HG02870 (cell line): Measurements from ENCODE around the gene GSTP1.
"Not testable (repeated sequence)": the region's sequence is repeated elsewhere in the genome, so short reads cannot be mapped to it uniquely, and the experiment has no call there.

Source experiments
- ATAC-seq: cut with Tn5 transposase; IDR thresholded peaks from one replicate; pipeline ENCODE4 v1.9.1; 2021; ENCODE audit warnings: mild to moderate bottlenecking, moderate library complexity; ENCODE audit not compliant: unreplicated experiment

GSTP1 gene

DNA sequence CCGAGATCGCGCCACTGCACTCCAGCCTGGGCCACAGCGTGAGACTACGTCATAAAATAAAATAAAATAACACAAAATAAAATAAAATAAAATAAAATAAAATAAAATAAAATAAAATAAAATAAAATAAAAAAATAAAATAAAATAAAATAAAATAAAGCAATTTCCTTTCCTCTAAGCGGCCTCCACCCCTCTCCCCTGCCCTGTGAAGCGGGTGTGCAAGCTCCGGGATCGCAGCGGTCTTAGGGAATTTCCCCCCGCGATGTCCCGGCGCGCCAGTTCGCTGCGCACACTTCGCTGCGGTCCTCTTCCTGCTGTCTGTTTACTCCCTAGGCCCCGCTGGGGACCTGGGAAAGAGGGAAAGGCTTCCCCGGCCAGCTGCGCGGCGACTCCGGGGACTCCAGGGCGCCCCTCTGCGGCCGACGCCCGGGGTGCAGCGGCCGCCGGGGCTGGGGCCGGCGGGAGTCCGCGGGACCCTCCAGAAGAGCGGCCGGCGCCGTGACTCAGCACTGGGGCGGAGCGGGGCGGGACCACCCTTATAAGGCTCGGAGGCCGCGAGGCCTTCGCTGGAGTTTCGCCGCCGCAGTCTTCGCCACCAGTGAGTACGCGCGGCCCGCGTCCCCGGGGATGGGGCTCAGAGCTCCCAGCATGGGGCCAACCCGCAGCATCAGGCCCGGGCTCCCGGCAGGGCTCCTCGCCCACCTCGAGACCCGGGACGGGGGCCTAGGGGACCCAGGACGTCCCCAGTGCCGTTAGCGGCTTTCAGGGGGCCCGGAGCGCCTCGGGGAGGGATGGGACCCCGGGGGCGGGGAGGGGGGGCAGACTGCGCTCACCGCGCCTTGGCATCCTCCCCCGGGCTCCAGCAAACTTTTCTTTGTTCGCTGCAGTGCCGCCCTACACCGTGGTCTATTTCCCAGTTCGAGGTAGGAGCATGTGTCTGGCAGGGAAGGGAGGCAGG lies at the start of gene GSTP1:
Gene GSTP1, plus strand, starts transcription at position 566 of the 958 bp plus-strand sequence. Its CDS starts 32 bp downstream, at position 598.
- ATAC-seq: peak; percentile 52

DNA sequence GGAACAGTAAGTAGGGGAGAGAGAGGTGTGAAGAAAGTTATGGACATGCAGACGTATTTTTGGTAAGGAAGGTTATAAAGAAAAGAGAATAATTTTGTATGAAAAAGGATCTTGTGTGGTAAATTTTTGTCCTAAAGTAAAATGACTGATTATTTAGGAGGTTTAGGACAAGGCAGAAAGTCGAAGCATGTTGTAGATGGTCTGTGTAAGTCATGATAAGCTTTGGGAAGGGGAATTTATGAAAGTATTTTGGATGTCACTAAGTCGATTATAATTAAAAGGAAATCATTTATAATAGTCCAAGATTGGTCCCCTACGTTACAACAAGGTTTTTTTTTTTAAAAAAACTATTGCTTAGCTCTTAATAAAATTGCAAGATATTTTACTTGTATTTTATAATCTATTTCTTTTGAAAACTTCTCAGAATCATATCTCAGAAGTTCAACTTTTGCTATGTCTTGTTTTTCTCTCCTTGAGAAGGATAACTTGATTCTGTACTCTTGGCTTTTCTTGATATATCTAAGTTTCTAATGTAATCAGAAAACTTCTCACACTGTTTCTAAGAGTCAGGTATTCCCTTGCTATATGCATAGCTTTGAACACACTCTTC lies 49.4 kb upstream of the GSTP1 start:
- ATAC-seq: no peak

DNA sequence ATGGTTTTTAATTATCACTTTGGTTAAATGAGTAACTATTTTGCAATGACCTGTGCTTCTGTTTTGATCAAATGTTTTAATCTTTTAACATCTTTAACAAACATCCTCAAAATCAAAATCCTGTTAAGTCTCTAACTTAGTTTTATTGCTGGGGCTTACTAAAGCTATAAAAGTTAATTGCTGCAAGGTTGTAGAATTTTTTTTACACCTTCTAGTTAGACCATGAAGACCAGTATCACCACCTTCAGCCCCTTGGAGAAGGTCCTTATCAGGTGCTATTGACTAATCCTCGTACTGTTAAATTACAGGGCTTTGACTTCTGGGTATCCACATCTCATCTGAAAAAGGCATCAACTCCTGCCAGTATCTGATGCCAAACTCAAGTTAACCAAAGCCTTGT lies 48.1 kb upstream of the GSTP1 start:
- no peak for ATAC-seq

DNA sequence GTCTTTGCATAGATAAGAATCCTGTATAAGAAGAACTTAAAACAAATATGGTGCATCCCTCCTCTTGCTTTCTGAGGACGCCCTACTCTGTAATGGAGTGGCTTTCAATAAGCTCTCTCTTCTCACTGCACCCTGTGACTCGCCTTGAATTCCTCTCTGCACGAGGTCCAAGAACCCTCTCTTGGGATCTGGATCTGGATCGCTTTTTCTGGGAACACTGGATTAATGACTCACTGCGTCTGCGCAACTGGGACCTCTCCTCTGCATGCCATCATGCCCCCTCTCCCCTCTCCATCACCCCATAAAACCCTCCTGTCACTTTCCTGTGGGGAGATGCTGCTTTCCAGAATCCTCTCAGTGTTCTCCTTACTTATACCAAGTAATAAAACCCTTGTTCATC lies 45.3 kb upstream of the GSTP1 start:
- ATAC-seq: no peak

DNA sequence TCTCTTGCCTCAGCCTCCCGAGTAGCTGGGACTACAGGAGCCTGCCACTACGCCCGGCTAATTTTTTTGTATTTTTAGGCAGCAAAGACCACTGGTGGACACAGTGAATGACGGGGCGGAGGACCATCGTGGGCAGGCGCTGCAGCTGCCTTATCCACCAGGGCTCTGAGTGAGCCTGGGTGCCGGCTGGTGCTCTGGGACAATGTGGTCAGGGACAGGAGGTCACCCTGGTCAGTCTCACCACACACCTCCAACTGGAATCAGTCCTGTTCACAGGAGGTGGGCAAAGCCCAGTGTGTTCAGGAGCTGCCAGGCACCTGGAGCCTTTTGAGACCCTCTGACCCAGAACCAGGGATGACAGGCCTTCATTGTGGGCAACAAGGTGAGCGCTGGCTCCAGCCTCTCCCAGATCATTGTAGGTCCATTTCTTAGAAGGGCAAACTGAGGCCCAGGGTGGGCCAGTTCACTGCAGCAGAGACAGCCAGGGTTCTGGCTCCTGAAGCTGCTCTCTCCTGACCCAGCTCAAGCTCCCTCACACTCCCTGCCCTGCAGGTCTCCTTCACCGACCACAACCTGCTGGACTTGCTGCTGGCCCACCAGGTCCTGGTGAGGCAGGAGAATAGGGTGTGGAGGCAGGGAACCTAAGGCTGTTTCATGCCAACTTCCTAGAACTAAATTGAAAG lies 44.6 kb upstream of the GSTP1 start:
- no peak for ATAC-seq

DNA sequence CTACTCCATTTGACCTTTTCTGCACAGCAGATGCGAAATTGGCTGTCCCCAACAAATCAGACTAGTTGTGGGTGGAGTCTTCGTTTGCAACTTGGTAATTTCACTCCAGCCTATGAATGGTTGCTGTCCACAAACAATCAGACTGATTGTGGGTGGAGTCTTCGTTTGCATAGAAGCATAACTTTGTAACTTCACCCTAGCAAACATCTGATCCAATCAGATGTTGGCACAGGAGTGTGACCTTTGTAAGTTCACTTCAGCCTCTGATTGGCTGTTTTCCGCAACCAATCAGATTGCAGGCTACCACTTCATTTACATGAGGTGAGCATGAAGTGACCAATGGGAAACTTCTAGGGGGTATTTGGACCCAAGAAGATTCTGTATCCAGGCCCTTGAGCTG lies 44.1 kb upstream of the GSTP1 start:
- ATAC-seq: no peak

DNA sequence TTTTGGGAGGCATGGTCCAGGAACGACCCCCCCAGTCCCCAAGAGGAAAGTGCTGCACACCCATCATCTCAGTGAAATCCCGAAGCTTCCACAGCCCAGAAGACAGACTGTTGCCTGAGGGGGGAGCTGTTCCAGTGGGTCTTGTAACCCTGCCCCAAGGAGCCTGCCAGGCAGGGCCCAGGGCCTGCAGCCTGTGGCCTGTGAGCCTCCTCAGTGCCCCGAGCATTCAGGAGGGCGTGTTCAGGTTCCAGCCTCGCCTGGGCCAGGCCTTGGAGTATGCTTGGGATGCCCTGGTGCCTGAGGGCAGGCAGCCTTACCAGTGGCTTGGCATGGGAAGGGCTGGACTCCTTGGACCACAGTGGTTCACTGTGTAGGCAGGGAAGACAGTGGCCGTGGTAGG lies 42.4 kb upstream of the GSTP1 start:
- ATAC-seq: no peak

DNA sequence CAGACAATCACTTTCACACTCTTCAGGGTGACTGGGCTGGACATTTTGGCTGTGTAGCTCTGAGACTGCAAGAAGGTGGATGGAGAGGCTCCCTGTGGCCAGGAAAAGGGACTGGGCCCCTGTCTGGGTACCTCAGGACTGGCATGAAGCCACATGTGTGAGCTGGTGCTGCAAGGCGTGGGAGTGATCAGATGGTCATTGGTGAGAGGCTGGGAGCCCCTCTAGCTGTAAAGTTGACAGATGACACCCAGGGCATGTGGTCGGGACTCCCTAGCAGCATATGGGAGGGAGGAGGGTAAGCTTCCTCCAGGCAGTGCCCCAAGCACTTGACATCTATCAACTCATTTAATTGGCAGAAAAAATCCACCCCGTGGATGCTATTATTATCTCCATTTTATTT lies 41.4 kb upstream of the GSTP1 start:
- no peak for ATAC-seq

DNA sequence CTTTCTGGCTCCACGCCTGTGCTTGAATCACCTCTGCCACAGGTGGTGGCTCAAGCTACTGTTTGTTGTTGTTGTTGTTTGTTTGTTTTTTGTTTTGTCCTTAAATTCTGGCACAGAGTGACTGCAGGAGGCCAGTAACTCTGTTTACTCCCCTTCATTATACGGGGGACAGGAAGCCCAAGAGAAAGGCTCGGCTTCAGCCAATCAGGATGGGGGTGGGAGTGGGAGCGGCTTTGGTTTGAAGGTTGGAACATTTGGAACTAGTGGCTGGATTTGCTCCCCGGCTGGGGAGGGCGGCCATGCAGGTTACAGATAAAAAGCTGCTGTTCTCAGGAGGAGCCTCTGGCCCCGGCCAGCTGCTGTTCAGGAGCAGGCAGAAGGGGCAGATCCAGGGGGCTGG lies 40.6 kb upstream of the GSTP1 start:
- no peak for ATAC-seq

DNA sequence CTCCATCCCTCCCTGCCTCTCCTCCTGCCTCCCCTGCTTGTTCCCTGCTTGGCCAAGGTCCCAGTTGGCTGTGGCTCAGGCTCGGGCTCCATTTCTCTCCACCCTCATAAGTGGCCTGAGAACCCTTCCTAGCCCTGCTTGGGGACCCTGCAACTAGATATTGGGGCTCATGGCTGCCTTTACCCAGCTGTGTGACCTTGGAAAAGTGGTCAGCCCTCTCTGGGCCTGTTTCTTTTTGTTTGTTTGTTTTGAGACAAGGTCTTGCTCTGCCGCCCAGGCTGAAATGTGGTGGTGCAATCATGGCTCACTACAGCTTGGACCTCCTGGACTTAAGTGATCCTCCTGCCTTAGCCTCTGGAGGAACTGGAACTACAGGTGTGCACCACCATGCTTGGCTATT lies 40.0 kb upstream of the GSTP1 start:
- ATAC-seq: no peak

DNA sequence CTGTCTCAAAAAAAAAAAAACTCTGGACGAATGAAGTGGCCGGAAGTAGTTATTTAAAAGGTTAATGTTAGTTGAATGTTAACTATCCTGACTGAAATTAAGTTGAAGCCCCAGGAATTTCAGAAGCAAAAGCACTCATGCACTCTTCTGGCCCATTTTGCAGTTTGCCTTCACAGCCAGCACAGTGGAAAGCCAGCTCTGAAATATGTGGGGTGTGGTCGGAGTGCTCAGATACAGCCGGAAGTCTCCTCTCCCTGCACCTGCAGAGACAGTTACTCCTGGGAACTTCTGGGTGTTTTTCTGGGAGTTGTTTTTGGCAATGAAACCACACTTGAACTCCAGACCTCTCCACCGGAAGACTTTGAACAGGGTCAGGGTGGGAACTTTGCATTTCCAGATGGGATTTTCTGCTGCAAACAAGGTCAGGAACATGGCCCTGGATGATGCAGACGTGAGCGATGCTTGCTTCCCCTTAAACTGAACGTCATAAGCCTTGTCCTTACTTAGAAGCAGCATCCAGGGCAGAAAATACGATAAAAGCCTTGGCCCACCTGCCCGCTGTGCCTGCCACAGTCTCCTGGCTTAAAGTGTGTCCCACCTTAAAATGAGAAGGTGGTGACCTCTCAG lies 38.9 kb upstream of the GSTP1 start:
- ATAC-seq: no peak

DNA sequence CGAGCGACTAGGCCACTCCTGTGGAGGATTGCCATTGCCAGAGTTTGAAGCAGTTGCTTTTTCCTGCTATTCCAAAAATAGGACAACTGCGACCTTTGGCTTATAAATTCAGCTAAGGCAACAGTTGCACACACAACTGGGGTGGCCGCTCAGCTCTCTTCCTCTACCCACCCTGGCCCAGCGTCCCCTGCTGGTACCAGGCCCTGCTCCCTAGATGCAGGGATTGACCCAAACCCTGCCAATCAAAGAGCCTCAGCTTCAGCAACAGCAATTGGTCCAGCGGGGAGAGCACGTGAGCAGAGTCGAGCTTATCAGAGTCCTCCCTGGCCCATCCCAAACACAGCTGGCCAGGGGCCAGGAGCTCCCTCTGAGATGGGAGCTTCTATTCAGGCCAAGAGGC lies 38.3 kb upstream of the GSTP1 start:
- no peak for ATAC-seq

DNA sequence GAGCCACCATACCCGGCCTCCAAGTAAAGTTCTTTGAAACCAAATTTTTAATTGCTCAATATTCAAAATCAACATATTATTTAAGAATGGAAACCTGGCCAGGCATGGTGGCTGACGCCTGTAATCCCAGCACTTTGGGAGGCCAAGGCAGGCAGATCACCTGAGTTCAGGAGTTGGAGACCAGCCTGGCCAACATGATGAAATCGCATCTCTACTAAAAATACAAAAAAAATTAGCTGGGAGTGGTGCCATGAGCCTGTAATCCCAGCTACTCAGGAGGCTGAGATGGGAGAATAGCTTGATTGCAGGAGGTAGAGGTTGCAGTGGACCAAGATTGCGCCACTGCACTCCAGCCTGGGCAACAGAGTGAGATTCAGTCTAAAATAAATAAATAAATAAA lies 35.5 kb upstream of the GSTP1 start:
- not testable (repeated sequence) for ATAC-seq

DNA sequence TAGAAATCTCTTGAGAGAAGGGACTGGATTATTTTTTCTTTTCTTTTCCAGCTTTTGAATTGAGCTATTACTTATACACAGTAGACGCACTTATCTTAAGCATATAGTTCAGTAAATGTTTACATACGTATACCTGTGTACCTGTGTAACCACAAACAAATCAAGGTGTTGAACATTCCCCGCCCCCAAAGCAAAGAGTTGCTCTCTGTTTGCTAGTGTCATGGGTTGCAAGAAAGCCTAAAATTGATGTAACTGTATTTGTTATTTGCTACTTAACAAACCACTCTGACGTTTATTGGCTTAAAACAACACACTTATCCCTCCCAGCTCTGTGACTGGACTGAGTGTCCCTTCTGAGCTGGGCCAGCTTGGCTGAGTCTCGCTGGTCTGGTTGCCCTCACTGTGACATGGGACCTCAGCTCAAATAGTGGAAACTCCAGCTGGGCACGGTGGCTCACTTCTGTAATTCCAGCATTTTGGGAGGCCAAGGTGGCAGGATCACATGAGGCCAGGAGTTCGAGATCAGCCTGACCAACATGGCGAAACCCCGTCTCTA lies 35.0 kb upstream of the GSTP1 start:
- ATAC-seq: no peak

DNA sequence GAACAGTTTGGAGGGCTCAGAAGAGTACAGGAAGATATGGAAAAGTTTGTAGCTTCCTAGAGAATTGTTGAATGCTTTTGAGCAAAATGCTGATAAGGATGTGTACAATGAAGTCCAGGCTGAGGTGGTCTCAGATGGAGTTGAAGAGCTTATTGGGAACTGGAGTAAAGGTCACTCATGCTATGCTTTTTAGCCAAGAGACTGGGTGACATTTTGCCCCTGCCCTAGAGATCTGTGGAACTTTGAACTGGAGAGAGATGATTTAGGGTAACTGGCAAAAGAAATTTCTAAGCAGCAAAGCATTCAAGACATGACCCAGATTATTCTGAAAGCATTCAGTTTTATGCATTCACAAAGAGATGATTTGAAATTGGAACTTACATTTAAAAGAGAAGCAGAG lies 32.5 kb upstream of the GSTP1 start:
- no peak for ATAC-seq

DNA sequence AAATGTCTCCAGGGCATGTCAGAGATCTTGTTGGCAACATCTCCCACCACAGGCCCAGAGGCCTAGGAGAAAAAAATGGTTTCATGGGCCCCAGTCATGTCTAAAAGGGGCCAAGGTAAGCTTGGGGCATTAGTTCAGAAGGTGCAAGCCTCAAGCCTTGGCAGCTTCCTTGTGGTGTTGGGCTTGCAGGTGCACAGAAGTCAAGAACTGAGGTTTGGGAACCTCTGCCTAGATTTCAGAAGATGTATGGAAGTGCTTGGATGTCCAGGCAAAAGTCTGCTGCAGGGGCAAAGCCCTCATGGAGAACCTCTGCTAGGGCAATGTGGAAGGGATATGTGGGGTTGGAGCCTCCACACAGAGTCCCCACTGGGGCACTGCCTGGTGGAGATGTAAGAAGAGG lies 31.9 kb upstream of the GSTP1 start:
- ATAC-seq: not testable (repeated sequence)

DNA sequence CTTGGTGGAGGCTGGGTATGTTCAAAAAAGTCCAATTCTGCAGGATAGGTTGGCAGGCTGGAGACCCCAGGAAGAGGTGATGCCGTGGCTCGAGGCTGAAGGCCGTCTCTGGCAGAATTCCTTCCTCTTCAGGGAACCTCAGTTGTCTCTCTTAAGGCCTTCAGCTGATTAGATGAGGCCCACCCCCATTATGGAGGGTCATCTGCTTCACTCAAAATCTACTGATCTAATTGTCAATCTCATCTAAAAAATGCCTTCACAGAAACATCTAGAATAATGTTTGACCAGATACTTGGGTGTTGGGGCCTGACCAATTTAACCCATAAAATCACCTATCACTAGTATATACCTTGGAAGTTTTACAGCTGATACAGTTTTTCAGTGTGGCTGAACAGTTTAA lies 27.4 kb upstream of the GSTP1 start:
- ATAC-seq: no peak

DNA sequence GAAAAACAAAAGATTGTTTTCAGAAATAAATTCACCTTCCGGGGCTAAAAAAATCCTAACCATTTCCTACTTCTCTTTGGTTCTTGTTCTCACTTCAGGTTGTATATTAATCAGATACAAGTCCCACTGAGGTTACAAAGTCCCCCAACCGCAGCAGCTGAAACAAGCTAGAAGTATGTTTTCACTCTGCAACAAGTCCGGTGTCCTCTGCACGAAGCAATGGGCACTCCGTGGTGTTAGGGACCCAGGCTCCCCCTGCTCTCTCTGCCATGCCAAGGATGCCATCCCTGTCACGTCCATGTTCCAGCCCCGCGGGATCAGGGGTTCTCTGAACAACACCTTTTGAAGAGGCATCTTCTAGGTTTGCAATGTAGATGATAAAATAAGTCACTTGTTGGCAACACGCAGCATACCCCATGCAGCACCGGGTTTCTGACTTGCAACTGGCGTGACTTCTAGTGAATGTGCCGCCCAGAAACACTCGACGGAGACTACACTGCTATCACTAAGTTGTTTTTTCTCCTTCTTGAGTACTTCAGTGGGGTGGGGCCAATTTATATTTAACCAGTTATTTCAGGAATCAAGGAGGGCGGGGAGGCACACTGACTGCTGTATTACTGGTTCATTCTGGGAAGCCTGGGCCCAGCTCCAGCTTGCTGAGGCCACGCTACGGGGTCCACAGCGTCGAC lies 25.4 kb upstream of the GSTP1 start:
- ATAC-seq: no peak

DNA sequence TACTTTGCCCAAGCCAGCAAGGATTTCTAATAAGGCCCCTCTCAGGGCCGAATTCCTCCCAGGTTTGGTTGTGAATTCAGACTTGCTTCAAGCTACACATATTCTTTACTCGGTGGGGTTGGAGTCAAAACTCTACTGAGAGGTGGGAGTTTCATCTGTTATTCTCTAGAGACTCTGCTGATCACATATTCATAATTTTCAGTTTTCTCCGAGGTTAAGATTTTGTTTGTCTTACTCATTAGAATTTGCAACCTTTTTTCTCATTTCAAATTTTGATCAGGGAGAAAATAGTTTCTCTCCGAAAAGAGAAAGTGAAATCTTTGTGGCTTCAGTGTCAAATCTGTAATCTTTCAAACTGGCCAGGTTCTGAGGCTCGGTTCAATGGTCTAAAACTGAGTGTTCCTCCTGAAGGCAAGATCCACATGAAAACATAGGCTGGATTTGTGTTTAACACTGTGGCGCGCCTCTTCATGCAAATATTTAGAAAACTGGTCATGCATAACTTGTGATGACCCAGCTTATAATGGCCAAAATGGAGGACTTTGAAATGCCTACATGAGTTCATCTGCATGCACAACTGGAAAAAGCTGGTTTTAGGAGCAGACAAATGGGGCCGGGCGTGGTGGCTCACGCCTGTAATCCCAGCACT lies 21.5 kb upstream of the GSTP1 start:
- ATAC-seq: peak; percentile 53
